Adrenal gland (tissue), 12 donors: ENCODE data around the gene TMEM9. TPM values are rescaled to one million over a fixed set of nuclear protein-coding genes. Genes with fewer than 3 reads are reported as not detected.

Source experiments
- DNase-seq, 7 donors: peaks; one replicate each; pipeline ENCODE4 v3.0.0-alpha.2; 2019 to 2020
- H3K27ac ChIP-seq, 5 donors: fragments of 200-600 bp; sonication (generic) in 4 of 5; 1 replicate in 3 of 5; 2 replicates in 2 of 5; pipeline versions ENCODE4 v1.5.1 to v1.8.0; 2016 to 2020; ENCODE audit warnings: mild to moderate bottlenecking in 1 of 5
- H3K27me3 ChIP-seq: fragments of 200-600 bp; 2 replicates; pipeline ENCODE4 v1.8.0; 2021
- H3K36me3 ChIP-seq, 2 donors: fragments of 200-600 bp; replicated peaks in 1 of 2; 1 replicate in 1 of 2; 2 replicates in 1 of 2; pipeline versions ENCODE4 v1.5.1 to v1.8.0; 2018 to 2022
- H3K4me1 ChIP-seq, 2 donors: fragments of 200-600 bp; replicated peaks in 1 of 2; 1 replicate in 1 of 2; 2 replicates in 1 of 2; pipeline versions ENCODE4 v1.5.1 to v1.8.0; 2018 to 2021
- H3K4me3 ChIP-seq, 4 donors: fragments of 200-600 bp; sonication (generic) in 3 of 4; one replicate each; pipeline ENCODE4 v1.5.1; 2016 to 2018
- H3K9me3 ChIP-seq, 3 donors: fragments of 200-600 bp; sonication (generic) in 1 of 3; replicated peaks in 1 of 3; 1 replicate in 2 of 3; 2 replicates in 1 of 3; pipeline versions ENCODE4 v1.5.1 to v1.8.0; 2016 to 2021
- CTCF ChIP-seq, 6 experiments: fragments of 450-650 bp in 4 of 6; fragments of 200-600 bp in 2 of 6; sonication (generic) in 1 of 6; IDR thresholded peaks; 1 replicate in 5 of 6; 2 replicates in 1 of 6; pipeline versions ENCODE4 v1.5.1 to v1.8.0; 2016 to 2021; ENCODE audit warnings: antibody characterized with exemption in 6 of 6, mild to moderate bottlenecking in 2 of 6, moderate library complexity in 1 of 6
- POLR2A ChIP-seq, 2 donors: fragments of 450-650 bp; IDR thresholded peaks; one replicate each; pipeline ENCODE4 v1.6.1; 2017; ENCODE audit warnings: antibody characterized with exemption in 2 of 2, mild to moderate bottlenecking in 2 of 2, moderate library complexity in 1 of 2
- WGBS, 4 donors: extraction: QIAGEN DNeasy Blood & Tissue Kit in 2 of 4; methylation state at CpG; one replicate each; pipeline versions ENCODE4 v1.1.5 to v1.1.7; 2013 to 2017; 5-methylcytosine and 5-hydroxymethylcytosine counted together
- intact Hi-C, 2 donors: fragments of 100-400 bp; cut with DNase I; formaldehyde crosslinking; loops; one replicate each; pipeline versions ENCODE4 v1.14.1 to v1.15.0; 2022 to 2023
- polyA plus RNA-seq, 3 donors: library from polyadenylated mRNA; stranded (reverse); fragments of 200-250 nt in 2 of 3; fragments of 350-450 nt in 1 of 3; fragmentation: Illumina TruSeq in 1 of 3; extraction: RNeasy Lipid Tissue Mini Kit (QIAGEN cat#74804) in 1 of 3; gene quantifications; one replicate each; pipeline ENCODE4 v1.2.3, GENCODE V29; 2013 to 2014
- total RNA-seq, 9 donors: library from RNA; depleted of rRNA in 4 of 9; stranded (reverse); fragments of >200 nt in 4 of 9; fragments of 120-200 nt in 1 of 9; fragmentation: NEBNext Ultra II Directional in 1 of 9; extraction: Animal tissue kit (Norgen Biotek cat#: 25700) in 1 of 9; gene quantifications; one replicate each; pipeline versions ENCODE4 v1.1.0 to v1.2.4, GENCODE V29; 2013 to 2023
- donor health status: healthy with polysubstance abuse.
- donor health status: Bipolar disorder and iron deficiency.
- donor health status: DM: yes; HTN: yes; CAD: no.
- donor health status: DM: no; HTN: no; CAD: no.
- donor health status: DM: no; HTN: no; CAD: no.
- donor health status: DM: yes; HTN: yes; CAD: no.

Gene TMEM9
- total and polyA plus RNA-seq, 12 donors: 78.5 to 283 (median 127) TPM

DNA sequence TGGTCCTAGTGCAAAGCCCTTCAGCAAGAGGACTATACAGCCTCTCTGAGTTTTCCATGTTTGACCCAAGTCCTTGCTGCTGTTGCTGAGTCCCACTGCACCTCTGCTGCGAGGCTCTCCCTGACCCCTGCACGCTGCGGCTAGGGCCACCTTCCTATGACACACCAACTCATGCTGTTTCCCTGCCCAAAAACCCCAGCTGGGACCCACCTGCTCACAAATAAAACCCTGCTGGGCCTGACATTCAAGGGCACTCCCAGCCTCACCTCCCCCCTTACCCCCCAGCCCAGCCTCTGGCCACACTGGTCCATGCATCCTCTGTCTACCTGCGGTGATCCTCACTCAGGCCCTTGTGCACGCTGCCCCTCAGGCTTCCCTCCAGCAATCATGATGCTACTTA lies 15.0 kb downstream of the TMEM9 start:
- Histone ChIP-seq H3K36me3 (peaks cover 0 to 55% of the 10 kb centered on the region in 2 donors), H3K4me3 (no peak overlapping the region), H3K9me3 (no peaks in the 10 kb centered on the region), H3K4me1 (peaks cover 12 to 23% of the 10 kb centered on the region in 2 donors), H3K27me3 (no peaks in the 10 kb centered on the region), H3K27ac (peak overlapping the region in 1 of 5 donors; percentile 29)
- no peak for DNase-seq
- intact Hi-C loops: no loop called here
- WGBS, 4 donors: 88 to 100% (median 96%) methylated on average over 5 of the region's 5 CpGs
- TF ChIP-seq CTCF (IDR thresholded peaks at IDR 0.05): no peak
- TF ChIP-seq POLR2A (IDR thresholded peaks at IDR 0.05): no peak

DNA sequence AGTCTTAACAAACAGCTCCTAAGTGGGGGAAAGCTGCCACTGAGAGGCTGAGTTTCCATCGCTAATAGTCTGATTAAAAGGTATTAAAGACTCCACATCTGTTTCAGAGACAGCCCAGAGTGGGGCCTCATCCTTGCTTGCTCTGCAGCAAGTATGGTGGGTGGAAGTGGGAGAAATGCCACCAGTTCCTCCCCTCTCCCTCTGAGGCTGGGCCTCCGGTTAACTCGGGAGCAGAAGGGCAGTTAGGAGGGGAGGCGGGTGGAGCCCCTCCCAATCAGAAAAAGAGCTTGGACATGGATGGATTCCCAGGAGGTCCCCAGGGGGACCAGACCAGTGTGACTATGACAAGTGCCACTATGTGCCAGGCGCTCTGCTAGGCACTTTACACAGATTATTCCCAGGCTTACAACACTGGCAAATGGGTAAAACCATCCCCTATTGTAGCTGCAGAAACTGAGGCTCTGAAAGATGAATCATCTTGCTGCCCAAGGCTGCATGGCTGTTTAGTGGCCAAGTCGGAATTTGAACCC lies 15.9 kb downstream of the TMEM9 start:
- WGBS, 4 donors: 66 to 83% (median 78%) methylated on average over 6 of the region's 6 CpGs
- no peak for TF ChIP-seq CTCF (IDR thresholded peaks at IDR 0.05)
- no peak for TF ChIP-seq POLR2A (IDR thresholded peaks at IDR 0.05)
- H3K36me3 ChIP-seq: peaks cover 0 to 46% of the 10 kb centered on the region in 2 donors
- H3K27me3 ChIP-seq: no peaks in the 10 kb centered on the region
- H3K4me1 ChIP-seq: peaks cover 12 to 26% of the 10 kb centered on the region in 2 donors
- H3K4me3 ChIP-seq: no peak overlapping the region
- no peak for DNase-seq
- intact Hi-C loops: no loop called here
- H3K27ac ChIP-seq: peak overlapping the region in 2 of 5 donors; percentile 71 to 75
- H3K9me3 ChIP-seq: no peaks in the 10 kb centered on the region

DNA sequence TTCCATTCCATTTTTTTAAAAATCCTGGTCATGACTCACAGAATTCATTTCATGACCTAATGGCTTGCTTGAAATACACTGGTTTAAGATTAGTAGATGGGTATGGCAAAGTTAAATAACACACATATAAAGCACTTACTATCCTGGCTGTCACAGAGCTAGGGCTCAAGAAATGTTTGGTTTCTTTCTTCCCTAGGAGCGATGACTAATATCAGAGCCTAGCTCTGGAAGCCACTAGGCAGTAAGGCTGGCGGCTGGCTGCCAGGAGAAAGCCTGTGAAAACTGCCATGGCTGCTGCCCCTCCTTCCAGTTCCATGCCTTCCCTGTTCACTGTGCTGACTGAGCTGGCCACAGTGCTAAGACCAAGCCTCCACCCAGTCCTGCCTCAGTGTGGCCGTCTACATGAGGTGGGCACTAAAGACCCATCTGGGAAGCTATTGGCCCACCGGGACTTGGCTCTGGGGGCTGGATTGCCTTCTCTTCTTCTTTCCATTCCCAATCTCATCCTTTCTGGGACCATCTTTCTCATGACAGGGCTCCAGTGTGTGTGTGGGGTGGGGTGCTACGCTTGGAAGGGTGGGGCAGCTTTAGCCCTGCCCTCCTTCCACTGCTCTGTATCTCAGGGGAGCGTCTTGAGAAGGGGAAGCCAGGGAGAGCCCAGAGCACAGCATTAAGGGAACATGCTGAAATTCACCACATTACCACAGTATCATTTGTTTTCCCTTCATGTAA lies 16.5 kb downstream of the TMEM9 start:
- no peaks in the 10 kb centered on the region for H3K9me3 ChIP-seq
- H3K27ac ChIP-seq: peak overlapping the region in 3 of 5 donors; percentile 51 to 75 (median 71)
- no peaks in the 10 kb centered on the region for H3K27me3 ChIP-seq
- TF ChIP-seq POLR2A (IDR thresholded peaks at IDR 0.05) (no peak), CTCF (IDR thresholded peaks at IDR 0.05) (no peak)
- WGBS, 4 donors: 50 to 62% (median 58%) methylated on average over 6 of the region's 6 CpGs
- peaks cover 0 to 39% of the 10 kb centered on the region in 2 donors for H3K36me3 ChIP-seq
- no peak overlapping the region for H3K4me3 ChIP-seq
- DNase-seq: peak; percentile 72 to 87 (median 85)
- intact Hi-C loops: no loop called here
- peaks cover 12 to 26% of the 10 kb centered on the region in 2 donors for H3K4me1 ChIP-seq

DNA sequence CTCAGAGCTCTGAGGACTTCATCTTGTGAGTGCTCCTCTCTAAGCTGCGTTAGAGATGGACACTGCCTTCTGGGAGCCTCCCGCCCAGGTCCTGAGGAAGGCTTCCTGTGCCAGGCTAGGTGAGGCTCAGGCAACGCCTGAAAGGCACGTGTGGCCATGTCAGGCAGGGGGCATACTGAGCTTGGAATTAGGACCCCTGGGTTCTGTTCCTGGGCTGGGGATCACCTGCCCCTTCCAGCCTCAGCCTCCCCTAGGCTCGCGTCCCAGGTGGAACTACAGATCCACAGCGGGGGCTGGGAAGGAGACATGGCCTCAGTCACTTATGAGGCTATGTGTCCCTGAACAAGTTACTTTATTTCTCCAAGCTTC lies 17.3 kb downstream of the TMEM9 start:
- TF ChIP-seq POLR2A (IDR thresholded peaks at IDR 0.05) (no peak), CTCF (IDR thresholded peaks at IDR 0.05) (no peak)
- intact Hi-C loops: no loop called here
- Histone ChIP-seq H3K27me3 (no peaks in the 10 kb centered on the region), H3K4me1 (peaks cover 12 to 26% of the 10 kb centered on the region in 2 donors), H3K4me3 (no peak overlapping the region), H3K27ac (peak overlapping the region in 3 of 5 donors; percentile 30 to 75 (median 51)), H3K9me3 (no peaks in the 10 kb centered on the region), H3K36me3 (peaks cover 0 to 37% of the 10 kb centered on the region in 2 donors)
- 84 to 87% (median 85%) methylated on average over 5 to 7 of the region's 7 CpGs for WGBS, 4 donors
- DNase-seq: no peak
